Liver (tissue), 9 donors: ENCODE measurements around the gene MPHOSPH6. TPM values are rescaled to one million over a fixed set of nuclear protein-coding genes. Genes with fewer than 3 reads are reported as not detected.

Experiments used
- DNase-seq: peaks from one replicate; pipeline ENCODE4 v3.0.0-alpha.2; 2017; ENCODE audit warnings: low spot score
- H3K27ac ChIP-seq, 2 donors: one replicate each; pipeline ENCODE4 v1.7.0; 2013; ENCODE audit warnings: inconsistent platforms in 2 of 2, low read length in 2 of 2, control low read depth in 1 of 2, low read depth in 1 of 2, mild to moderate bottlenecking in 1 of 2
- H3K27me3 ChIP-seq, 4 donors: one replicate each; pipeline versions ENCODE4 v1.6.1 to v1.7.0; 2013; ENCODE audit warnings: low read length in 3 of 4, inconsistent platforms in 1 of 4, mild to moderate bottlenecking in 1 of 4, moderate library complexity in 1 of 4; ENCODE audit not compliant: control insufficient read depth in 4 of 4, insufficient read depth in 4 of 4
- H3K36me3 ChIP-seq, 4 donors: one replicate each; pipeline versions ENCODE4 v1.6.1 to v1.7.0; 2013; ENCODE audit warnings: low read length in 3 of 4, mild to moderate bottlenecking in 3 of 4, low read depth in 1 of 4, moderate library complexity in 1 of 4; ENCODE audit not compliant: control insufficient read depth in 4 of 4, insufficient read depth in 3 of 4
- H3K4me1 ChIP-seq, 4 donors: one replicate each; pipeline versions ENCODE4 v1.6.1 to v1.7.0; 2013; ENCODE audit warnings: low read length in 3 of 4, mild to moderate bottlenecking in 3 of 4, moderate library complexity in 1 of 4; ENCODE audit not compliant: control insufficient read depth in 4 of 4, insufficient read depth in 4 of 4
- H3K4me3 ChIP-seq, 3 donors: one replicate each; pipeline versions ENCODE4 v1.6.1 to v1.7.0; 2013; ENCODE audit warnings: low read length in 3 of 3, control low read depth in 1 of 3, low read depth in 1 of 3, mild to moderate bottlenecking in 1 of 3
- H3K9ac ChIP-seq, 2 donors: one replicate each; pipeline ENCODE4 v1.7.0; 2013; ENCODE audit warnings: low read length in 2 of 2, mild to moderate bottlenecking in 2 of 2, moderate library complexity in 2 of 2, control low read depth in 1 of 2, low read depth in 1 of 2
- H3K9me3 ChIP-seq, 4 donors: one replicate each; pipeline versions ENCODE4 v1.6.1 to v1.7.0; 2013; ENCODE audit warnings: low read length in 3 of 4; ENCODE audit not compliant: control insufficient read depth in 4 of 4
- ATF3 ChIP-seq: IDR thresholded peaks from 2 replicates; pipeline ENCODE4 v1.6.1; 2016; ENCODE audit warnings: antibody characterized with exemption
- EGR1 ChIP-seq, 2 donors: IDR thresholded peaks; 2 replicates each; pipeline ENCODE4 v1.6.1; 2016 to 2018; ENCODE audit warnings: antibody characterized with exemption in 2 of 2, low read depth in 2 of 2
- FOXA1 ChIP-seq: IDR thresholded peaks from 2 replicates; pipeline ENCODE4 v1.6.1; 2016; ENCODE audit warnings: antibody characterized with exemption
- FOXA2 ChIP-seq: IDR thresholded peaks from 2 replicates; pipeline ENCODE4 v1.6.1; 2016; ENCODE audit warnings: antibody characterized with exemption
- GABPA ChIP-seq, 2 donors: IDR thresholded peaks in 1 of 2; conservative IDR thresholded peaks in 1 of 2; 2 replicates each; pipeline ENCODE4 v1.6.1; 2016; ENCODE audit warnings: antibody characterized with exemption in 2 of 2, mild to moderate bottlenecking in 1 of 2, moderate library complexity in 1 of 2
- HNF4A ChIP-seq, 2 donors: conservative IDR thresholded peaks; 2 replicates each; pipeline ENCODE4 v1.6.1; 2016; ENCODE audit warnings: antibody characterized with exemption in 2 of 2, mild to moderate bottlenecking in 2 of 2
- JUND ChIP-seq, 2 donors: IDR thresholded peaks; 2 replicates each; pipeline ENCODE4 v1.6.1; 2016; ENCODE audit warnings: antibody characterized with exemption in 2 of 2
- MAX ChIP-seq: IDR thresholded peaks from 2 replicates; pipeline ENCODE4 v1.6.1; 2016; ENCODE audit warnings: antibody characterized with exemption
- NR2F2 ChIP-seq: IDR thresholded peaks from 2 replicates; pipeline ENCODE4 v1.6.1; 2016; ENCODE audit warnings: antibody characterized with exemption
- RAD21 ChIP-seq, 2 donors: IDR thresholded peaks; 2 replicates each; pipeline ENCODE4 v1.6.1; 2016; ENCODE audit warnings: antibody characterized with exemption in 2 of 2, mild to moderate bottlenecking in 2 of 2
- REST ChIP-seq: IDR thresholded peaks from 2 replicates; pipeline ENCODE4 v1.6.1; 2016; ENCODE audit warnings: antibody characterized with exemption, mild to moderate bottlenecking
- RXRA ChIP-seq, 2 donors: IDR thresholded peaks; 2 replicates each; pipeline ENCODE4 v1.6.1; 2017 to 2018; ENCODE audit warnings: antibody characterized with exemption in 2 of 2, mild to moderate bottlenecking in 1 of 2
- SP1 ChIP-seq: IDR thresholded peaks from 2 replicates; pipeline ENCODE4 v1.6.1; 2018; ENCODE audit warnings: antibody characterized with exemption, mild to moderate bottlenecking
- TAF1 ChIP-seq: conservative IDR thresholded peaks from 2 replicates; pipeline ENCODE4 v1.6.1; 2016; ENCODE audit warnings: antibody characterized with exemption, mild to moderate bottlenecking
- YY1 ChIP-seq: IDR thresholded peaks from 2 replicates; pipeline ENCODE4 v1.6.1; 2016; ENCODE audit warnings: antibody characterized with exemption, mild to moderate bottlenecking
- WGBS: extraction: QIAGEN DNeasy Blood & Tissue Kit; methylation state at CpG from one replicate; pipeline ENCODE4 v1.1.7; 2013; 5-methylcytosine and 5-hydroxymethylcytosine counted together
- polyA plus RNA-seq, 2 donors: library from polyadenylated mRNA; stranded (reverse) in 1 of 2; unstranded in 1 of 2; fragments of 200-250 nt in 1 of 2; fragments of >200 nt in 1 of 2; fragmentation: Nextera tagmentation in 1 of 2; extraction: Ambion mirVana in 1 of 2; gene quantifications; one replicate each; pipeline versions ENCODE4 v1.2.1 to v1.2.3, GENCODE V29; 2013 to 2015
- total RNA-seq, 2 donors: library from RNA; depleted of rRNA; stranded (reverse); fragments of >200 nt; gene quantifications; one replicate each; pipeline ENCODE4 v1.2.3, GENCODE V29; 2014
- TF ChIP-seq, protein P1 (sequence below): fragments of 150-350 bp; IDR thresholded peaks from 2 replicates; pipeline ENCODE4 v1.5.1; 2017; ENCODE audit warnings: improper control_type of control experiment, low read depth, low read length; ENCODE audit not compliant: missing input control
- TF ChIP-seq, protein P2 (sequence below): IDR thresholded peaks from 2 replicates; pipeline ENCODE4 v1.6.1; 2016; ENCODE audit warnings: antibody characterized with exemption
- donor health status: healthy.
- donor health status: healthy.
- donor health status: healthy.
- donor health status: healthy.
- donor health status: healthy.

MPHOSPH6 gene
- total and polyA plus RNA-seq, 4 donors, result 7.3 to 15.1 (median 11.3) TPM

DNA sequence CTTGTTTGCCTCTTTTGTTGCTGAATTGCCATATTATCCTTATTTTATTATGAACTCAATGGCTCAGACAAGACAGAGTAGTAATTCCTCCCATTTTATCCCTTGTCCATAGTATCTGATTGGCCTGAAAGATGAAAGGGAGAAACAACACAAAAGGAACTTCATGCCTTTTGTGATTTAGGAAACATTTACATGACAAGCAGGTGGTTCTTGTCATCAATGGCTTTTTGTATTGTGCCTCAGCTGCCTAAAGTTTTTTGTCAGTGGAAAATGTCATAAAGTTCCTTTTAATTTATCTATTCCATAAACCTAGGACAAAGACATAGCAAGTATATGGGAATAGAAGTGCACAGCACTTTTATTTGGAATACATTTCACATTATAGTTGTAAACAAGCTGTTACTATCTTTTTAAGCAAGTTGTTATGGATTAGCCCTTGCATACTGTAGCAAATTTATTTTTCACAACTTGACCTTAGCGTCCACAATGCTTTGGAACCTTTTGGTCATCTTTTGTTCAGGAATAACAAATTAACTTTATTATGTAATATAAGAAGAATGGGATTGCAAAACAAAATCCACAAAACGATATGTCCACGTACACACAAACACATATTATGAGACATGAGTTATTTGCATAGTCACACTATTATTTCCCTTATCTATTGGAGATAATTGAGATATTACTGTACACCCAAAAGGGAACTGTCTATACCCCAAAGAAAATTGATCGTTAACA is 12.4 kb upstream of the MPHOSPH6 start (continued):
- TF ChIP-seq REST, result no peak
- no peak for TF ChIP-seq HNF4A (conservative IDR thresholded peaks at IDR 0.05)
- TF ChIP-seq EGR1 (IDR thresholded peaks at IDR 0.05; ENCODE audit: low read depth in 2 of 2), result no peak
- no peak for TF ChIP-seq GABPA (IDR thresholded peaks at IDR 0.05 in 1 of 2, conservative IDR thresholded peaks at IDR 0.05 in 1 of 2)
- no peak for TF ChIP-seq FOXA1
- TF ChIP-seq FOXA2, result no peak
- no peak for TF ChIP-seq RXRA (IDR thresholded peaks at IDR 0.05)
- TF ChIP-seq NR2F2, result no peak

- 78% methylated on average over 3 of the region's 3 CpGs for WGBS
- no peak for DNase-seq
- H3K36me3 ChIP-seq, result no peaks in the 10 kb centered on the region
Measured at GRCh38 chr16:82181461-82182185, 11.6 kb upstream of the MPHOSPH6 start.

More at GRCh38 chr16:82181461-82182185, 11.6 kb upstream of the MPHOSPH6 start:
- H3K27me3 ChIP-seq, result no peaks in the 10 kb centered on the region
- TF ChIP-seq EGR1 (IDR thresholded peaks at IDR 0.05; ENCODE audit: low read depth in 2 of 2) (no peak), YY1 (no peak), SP1 (no peak), MAX (no peak), RAD21 (IDR thresholded peaks at IDR 0.05) (no peak), RXRA (IDR thresholded peaks at IDR 0.05) (no peak), FOXA1 (no peak), GABPA (IDR thresholded peaks at IDR 0.05 in 1 of 2, conservative IDR thresholded peaks at IDR 0.05 in 1 of 2) (no peak), ATF3 (no peak), JUND (IDR thresholded peaks at IDR 0.05) (no peak), REST (no peak), FOXA2 (no peak), TAF1 (no peak), NR2F2 (no peak)
- TF ChIP-seq, protein P1, sequence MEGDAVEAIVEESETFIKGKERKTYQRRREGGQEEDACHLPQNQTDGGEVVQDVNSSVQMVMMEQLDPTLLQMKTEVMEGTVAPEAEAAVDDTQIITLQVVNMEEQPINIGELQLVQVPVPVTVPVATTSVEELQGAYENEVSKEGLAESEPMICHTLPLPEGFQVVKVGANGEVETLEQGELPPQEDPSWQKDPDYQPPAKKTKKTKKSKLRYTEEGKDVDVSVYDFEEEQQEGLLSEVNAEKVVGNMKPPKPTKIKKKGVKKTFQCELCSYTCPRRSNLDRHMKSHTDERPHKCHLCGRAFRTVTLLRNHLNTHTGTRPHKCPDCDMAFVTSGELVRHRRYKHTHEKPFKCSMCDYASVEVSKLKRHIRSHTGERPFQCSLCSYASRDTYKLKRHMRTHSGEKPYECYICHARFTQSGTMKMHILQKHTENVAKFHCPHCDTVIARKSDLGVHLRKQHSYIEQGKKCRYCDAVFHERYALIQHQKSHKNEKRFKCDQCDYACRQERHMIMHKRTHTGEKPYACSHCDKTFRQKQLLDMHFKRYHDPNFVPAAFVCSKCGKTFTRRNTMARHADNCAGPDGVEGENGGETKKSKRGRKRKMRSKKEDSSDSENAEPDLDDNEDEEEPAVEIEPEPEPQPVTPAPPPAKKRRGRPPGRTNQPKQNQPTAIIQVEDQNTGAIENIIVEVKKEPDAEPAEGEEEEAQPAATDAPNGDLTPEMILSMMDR, result no peak
- TF ChIP-seq, protein P2, sequence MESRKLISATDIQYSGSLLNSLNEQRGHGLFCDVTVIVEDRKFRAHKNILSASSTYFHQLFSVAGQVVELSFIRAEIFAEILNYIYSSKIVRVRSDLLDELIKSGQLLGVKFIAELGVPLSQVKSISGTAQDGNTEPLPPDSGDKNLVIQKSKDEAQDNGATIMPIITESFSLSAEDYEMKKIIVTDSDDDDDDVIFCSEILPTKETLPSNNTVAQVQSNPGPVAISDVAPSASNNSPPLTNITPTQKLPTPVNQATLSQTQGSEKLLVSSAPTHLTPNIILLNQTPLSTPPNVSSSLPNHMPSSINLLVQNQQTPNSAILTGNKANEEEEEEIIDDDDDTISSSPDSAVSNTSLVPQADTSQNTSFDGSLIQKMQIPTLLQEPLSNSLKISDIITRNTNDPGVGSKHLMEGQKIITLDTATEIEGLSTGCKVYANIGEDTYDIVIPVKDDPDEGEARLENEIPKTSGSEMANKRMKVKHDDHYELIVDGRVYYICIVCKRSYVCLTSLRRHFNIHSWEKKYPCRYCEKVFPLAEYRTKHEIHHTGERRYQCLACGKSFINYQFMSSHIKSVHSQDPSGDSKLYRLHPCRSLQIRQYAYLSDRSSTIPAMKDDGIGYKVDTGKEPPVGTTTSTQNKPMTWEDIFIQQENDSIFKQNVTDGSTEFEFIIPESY, result no peak
- H3K9me3 ChIP-seq, result no peaks in the 10 kb centered on the region
- no peaks in the 10 kb centered on the region for H3K4me1 ChIP-seq
- no peak overlapping the region for H3K4me3 ChIP-seq
- no peak overlapping the region for H3K27ac ChIP-seq
- no peak overlapping the region for H3K9ac ChIP-seq
